Jurkat, Clone E6-1 (cell line): ENCODE results near the gene DFFA.
"Not testable (repeated sequence)": the region's sequence is repeated elsewhere in the genome, so short reads cannot be mapped to it uniquely, and the experiment has no call there.

Source experiments
- DNase-seq: peaks from one replicate; pipeline ENCODE4 v3.0.0-alpha.2; 2011; ENCODE audit warnings: low read depth, low spot score
- H3K4me3 ChIP-seq: 2 replicates; pipeline ENCODE4 v1.5.1; 2011; ENCODE audit warnings: mild to moderate bottlenecking, low read length, control low read depth, moderate library complexity

The DFFA gene

GRCh38 chr1:10507111-10507879 is 35.0 kb upstream of the DFFA start:
- no peak overlapping the region for H3K4me3 ChIP-seq
- DNase-seq: peak; percentile 74

GRCh38 chr1:10506677-10507047 is 34.3 kb upstream of the DFFA start:
- no peak overlapping the region for H3K4me3 ChIP-seq
- no peak for DNase-seq

DNA sequence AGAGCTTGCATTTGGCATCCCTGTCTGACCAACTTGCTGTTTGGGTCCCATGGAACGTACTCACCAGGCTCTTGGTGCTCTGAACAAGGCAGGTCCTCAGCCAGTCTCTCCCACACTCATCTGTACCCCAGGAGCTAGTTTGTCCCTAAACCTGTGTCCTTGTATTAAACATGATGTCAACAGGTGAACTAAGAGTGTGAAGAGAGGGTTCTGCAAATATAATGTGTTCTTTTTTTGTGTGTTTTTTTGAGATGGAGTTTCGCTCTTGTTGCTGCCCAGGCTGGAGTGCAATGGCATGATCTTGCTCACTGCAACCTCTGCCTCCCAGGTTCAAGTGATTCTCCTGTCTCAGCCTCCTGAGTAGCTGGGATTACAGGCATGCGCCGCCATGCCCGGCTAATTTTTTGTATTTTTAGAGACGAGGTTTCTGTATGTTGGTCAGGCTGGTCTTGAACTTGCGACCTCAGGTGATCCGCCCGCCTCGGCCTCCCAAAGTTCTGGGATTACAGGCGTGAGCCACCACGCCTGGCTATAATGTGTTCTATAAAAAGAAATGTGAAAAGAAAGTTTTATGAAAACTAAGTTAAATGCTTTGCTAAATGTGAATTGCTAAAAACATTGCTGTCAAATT is 33.8 kb upstream of the DFFA start:
- DNase-seq, H3K4me3 ChIP-seq: not testable (repeated sequence)

- no peak for DNase-seq
- H3K4me3 ChIP-seq: no peak overlapping the region
These were observed 31.9 kb upstream of the DFFA start for GRCh38 chr1:10504249-10504648.

GRCh38 chr1:10502206-10502605 is 29.9 kb upstream of the DFFA start:
- no peak overlapping the region for H3K4me3 ChIP-seq
- no peak for DNase-seq

- DNase-seq: no peak
- H3K4me3 ChIP-seq: no peak overlapping the region
These were observed 25.9 kb upstream of the DFFA start for GRCh38 chr1:10498231-10498630.

GRCh38 chr1:10497109-10497508 is 24.8 kb upstream of the DFFA start:
- H3K4me3 ChIP-seq: no peak overlapping the region
- peak; percentile 72 for DNase-seq

GRCh38 chr1:10495952-10496351 is 23.6 kb upstream of the DFFA start:
- peak overlapping the region; percentile 35 for H3K4me3 ChIP-seq
- DNase-seq: peak; percentile 68

DNA sequence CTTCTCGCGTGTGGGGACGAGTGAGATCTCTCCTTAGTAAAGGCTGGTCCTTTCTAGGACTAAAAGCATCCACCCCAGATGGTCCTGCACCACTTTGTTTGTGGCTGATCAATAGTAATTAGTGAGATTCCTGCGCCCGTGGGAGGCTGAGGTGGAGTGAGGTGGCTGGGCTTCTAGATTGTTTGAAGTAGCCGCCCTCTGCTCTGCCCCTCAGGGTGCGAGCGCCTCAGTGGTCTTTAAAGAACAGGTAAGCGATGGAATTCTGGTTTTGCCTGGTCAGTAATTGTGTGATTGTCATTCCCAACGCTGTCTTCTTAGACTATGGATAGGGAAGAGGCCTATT is 23.1 kb upstream of the DFFA start:
- H3K4me3 ChIP-seq: peak overlapping the region; percentile 35
- DNase-seq: no peak

DNA sequence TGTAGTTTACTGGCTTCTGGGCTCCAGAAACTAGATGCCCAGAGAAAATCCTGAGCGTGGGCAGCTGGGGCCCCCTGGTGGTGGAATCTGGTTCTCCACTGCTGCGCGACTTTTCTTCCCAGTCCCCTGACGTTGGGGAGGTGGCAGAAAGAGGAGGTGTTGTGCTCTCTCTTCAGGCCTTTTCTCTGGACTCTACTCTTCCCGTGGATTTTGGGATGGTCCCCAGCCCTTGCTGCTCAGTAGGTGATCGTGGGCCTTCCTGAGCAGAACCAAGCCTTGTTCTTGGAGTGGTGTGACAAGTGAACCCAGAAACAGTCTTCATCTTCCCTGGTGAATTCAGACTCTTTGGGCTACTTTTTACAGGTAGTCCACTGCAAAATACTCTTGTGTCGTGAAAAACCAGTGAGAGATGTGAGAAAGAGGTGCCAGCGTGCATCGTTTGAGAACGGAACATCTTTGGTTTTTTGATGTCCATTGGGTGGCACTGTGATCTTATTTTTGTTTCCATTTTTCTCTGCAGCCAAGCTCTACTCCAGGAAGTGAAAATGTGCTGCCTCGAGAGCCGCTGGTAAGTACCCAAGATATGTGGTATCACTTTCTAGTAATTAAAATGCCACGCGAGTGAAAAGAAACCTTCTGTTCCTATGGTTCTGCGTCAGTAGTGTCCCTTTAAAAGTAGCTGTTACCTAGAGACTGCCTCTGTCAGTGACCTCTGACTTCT is 22.6 kb upstream of the DFFA start:
- DNase-seq: peak; percentile 75
- H3K4me3 ChIP-seq: peak overlapping the region; percentile 35

- no peak for DNase-seq
- no peak overlapping the region for H3K4me3 ChIP-seq
These were observed 22.1 kb upstream of the DFFA start for GRCh38 chr1:10494418-10494753.

GRCh38 chr1:10490286-10490970 is 18.1 kb upstream of the DFFA start:
- DNase-seq: no peak
- no peak overlapping the region for H3K4me3 ChIP-seq

GRCh38 chr1:10489291-10490055 is 17.1 kb upstream of the DFFA start:
- DNase-seq: no peak
- no peak overlapping the region for H3K4me3 ChIP-seq

DNA sequence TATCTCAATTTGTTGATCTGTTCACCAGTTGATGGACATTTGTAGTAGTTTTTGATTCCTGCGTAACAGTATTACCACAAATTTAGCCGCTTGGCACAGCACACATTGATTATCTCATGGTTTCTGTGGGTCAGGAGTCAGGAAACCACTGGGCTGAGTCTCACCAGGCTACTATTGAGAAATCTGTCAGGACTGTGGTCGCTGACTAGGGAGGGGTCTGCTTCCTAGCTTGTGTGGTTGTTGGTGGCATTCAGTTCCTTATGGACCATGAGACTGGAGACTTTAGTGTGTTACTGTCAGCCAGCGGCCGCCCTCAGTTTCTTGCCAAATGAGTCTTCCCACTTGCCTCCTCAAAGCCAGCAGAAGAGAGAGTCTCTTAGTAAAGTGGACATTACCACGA is 12.2 kb upstream of the DFFA start:
- H3K4me3 ChIP-seq: no peak overlapping the region
- no peak for DNase-seq

DNA sequence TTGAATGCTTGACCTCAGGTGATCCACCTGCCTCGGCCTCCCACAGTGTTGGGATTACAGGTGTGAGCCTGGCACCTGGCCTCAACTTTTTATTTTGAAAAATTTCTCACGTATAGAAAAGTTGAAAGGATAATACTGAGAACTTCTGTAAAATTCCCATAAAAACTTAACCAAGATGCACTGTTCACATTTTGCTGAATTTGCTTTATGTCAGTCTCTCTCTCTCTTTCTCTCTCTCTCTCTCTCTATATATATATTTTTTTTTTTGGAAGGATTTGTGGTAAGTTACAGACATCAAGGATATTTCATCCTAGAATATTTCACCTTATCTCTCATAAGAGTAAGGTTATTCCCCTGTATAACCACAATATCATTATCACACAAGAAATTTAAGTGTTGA is 8.3 kb upstream of the DFFA start:
- H3K4me3 ChIP-seq: no peak overlapping the region
- no peak for DNase-seq

DNA sequence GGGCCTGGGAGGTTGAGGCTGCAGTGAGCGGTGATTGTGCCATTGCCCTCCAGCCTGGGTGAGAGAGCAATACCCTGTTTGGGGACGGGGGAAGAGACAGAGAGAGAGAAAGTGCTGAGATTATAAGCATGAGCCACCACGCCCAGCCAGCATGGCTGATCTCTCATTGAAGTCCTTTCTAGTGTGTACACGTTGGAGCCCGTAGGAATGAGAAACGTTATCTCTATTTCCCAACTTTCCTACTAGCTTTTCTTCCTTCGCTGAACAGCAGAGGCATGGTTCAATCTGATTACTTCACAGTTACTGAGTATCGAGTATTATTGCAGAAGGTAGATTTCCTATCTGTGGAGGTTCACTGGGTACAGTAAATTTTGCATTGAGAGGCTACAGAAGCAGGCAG is 7.0 kb upstream of the DFFA start:
- no peak for DNase-seq
- H3K4me3 ChIP-seq: no peak overlapping the region

- H3K4me3 ChIP-seq: peak overlapping the region; percentile 90
- DNase-seq: no peak
These were observed 3.2 kb upstream of the DFFA start for GRCh38 chr1:10475510-10475909.

DNA sequence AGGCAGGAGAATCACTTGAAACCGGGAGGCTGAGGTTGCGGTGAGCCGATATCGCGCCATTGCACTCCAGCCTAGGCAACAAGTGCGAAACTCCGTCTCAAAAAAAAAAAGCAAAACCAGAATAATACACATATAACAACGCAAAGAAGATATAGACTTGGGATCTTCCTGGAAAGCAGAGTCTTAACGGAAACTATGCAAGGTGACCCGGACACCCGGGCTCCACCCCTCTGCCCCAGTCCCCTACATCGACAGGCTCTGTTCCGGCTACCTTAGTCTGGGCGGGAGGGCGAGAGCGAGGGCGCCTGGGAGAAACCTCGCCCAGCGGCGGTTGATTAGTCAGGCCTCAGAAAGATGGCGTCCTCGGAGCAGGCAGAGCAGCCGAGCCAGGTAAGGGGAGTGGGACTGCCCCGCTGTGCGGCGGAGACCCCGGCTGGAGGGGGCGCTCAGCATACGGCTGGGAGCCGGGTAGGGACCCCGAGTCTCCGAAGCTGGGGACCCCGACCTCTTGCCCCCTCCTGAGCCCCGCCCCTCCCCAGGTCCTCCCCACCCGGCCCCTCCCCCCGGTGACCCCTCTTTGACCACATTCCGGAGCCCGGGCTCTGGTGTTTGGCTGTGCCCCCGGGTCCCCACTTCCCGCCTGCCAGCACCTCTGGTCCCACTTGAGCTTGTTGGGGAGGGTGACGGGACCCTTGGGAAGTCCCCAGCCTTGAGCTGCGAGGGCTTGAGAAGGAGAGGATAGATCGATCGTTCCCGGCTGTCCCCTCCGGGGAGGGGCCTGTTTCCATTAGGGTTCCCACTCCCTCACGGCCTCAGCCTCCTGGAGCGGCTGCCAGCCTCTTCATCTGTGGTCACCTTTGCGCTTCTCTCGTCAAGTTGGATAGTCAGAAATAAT is 2.5 kb upstream of the DFFA start, which contains the start of gene PEX14:
Gene PEX14 (plus strand): TSS at position 338 of the 895 bp plus-strand sequence. CDS start 17 bp downstream, at position 355.
- peak within 1 kb of the TSS; percentile 90 for H3K4me3 ChIP-seq
- DNase-seq: peak; percentile 81
